ENCODE data around the gene MVB12B.

MVB12B gene

GRCh38 chr9:126465977-126466376, 139.3 kb downstream of the MVB12B start:
- no CpG with 5 or more reads among the region's 6 CpGs for WGBS, 2 donors (ENCODE audit: extremely low coverage in 2 of 2, insufficient read length in 2 of 2, insufficient replicate concordance in 1 of 2)

GRCh38 chr9:126468141-126468825, 141.7 kb downstream of the MVB12B start:
- DNase-seq (ENCODE audit: low spot score) = no peak
- Histone ChIP-seq H4K91ac (ENCODE audit: low read depth, low read length, poor library complexity) (no peak overlapping the region), H3K4me1 (ENCODE audit: control insufficient read depth in 2 of 2, insufficient read depth in 1 of 2, low read depth in 1 of 2, low read length in 2 of 2) (peaks cover 0 to 10% of the 10 kb centered on the region in 2 donors)

More at GRCh38 chr9:126465977-126466376, 139.3 kb downstream of the MVB12B start:
- Histone ChIP-seq H3K9ac (ENCODE audit: low read depth, low read length, poor library complexity) (no peak overlapping the region), H2BK12ac (ENCODE audit: low read length) (no peak overlapping the region), H3K23ac (ENCODE audit: low read depth, low read length, poor library complexity) (no peak overlapping the region), H2AFZ (ENCODE audit: low read length) (no peak overlapping the region), H3K4ac (ENCODE audit: low read length) (no peak overlapping the region), H3K14ac (ENCODE audit: low read length) (no peak overlapping the region), H3K9me3 (replicated peaks in 1 of 2; ENCODE audit: control insufficient read depth in 2 of 2, insufficient read depth in 1 of 2, low read depth in 1 of 2, low read length in 2 of 2) (peaks cover 0 to 2% of the 10 kb centered on the region in 2 donors), H4K91ac (ENCODE audit: low read depth, low read length, poor library complexity) (no peak overlapping the region), H3K4me1 (ENCODE audit: control insufficient read depth in 2 of 2, insufficient read depth in 1 of 2, low read depth in 1 of 2, low read length in 2 of 2) (peaks cover 0 to 3% of the 10 kb centered on the region in 2 donors), H2BK120ac (ENCODE audit: low read depth, low read length) (no peak overlapping the region), H3K27me3 (ENCODE audit: control insufficient read depth in 3 of 3, insufficient read depth in 3 of 3, low read depth in 1 of 3, low read length in 3 of 3) (no peaks in the 10 kb centered on the region), H3K79me1 (ENCODE audit: low read depth, low read length) (no peaks in the 10 kb centered on the region), H4K8ac (ENCODE audit: low read depth, low read length) (no peak overlapping the region), H2BK5ac (ENCODE audit: low read length) (no peak overlapping the region), H3K4me2 (ENCODE audit: insufficient read depth, low read length, poor library complexity, severe bottlenecking) (no peak overlapping the region), H3K36me3 (replicated peaks in 1 of 2; ENCODE audit: control insufficient read depth in 2 of 2, insufficient read depth in 2 of 2, low read length in 2 of 2) (peaks cover 2 to 17% of the 10 kb centered on the region in 2 donors), H3K4me3 (ENCODE audit: low read length in 2 of 2) (no peak overlapping the region), H3K27ac (replicated peaks; ENCODE audit: low read length) (no peak overlapping the region), H3K18ac (ENCODE audit: low read length) (no peak overlapping the region), H2AK5ac (ENCODE audit: low read depth, low read length) (no peak overlapping the region), H2BK15ac (ENCODE audit: low read length) (no peak overlapping the region)
- no peak for DNase-seq (ENCODE audit: low spot score)

GRCh38 chr9:126470241-126470993, 143.8 kb downstream of the MVB12B start:
- no peak overlapping the region for H3K4me2 ChIP-seq (ENCODE audit: insufficient read depth, low read length, poor library complexity, severe bottlenecking)
- no peaks in the 10 kb centered on the region for H3K9me3 ChIP-seq (replicated peaks in 1 of 2; ENCODE audit: control insufficient read depth in 2 of 2, insufficient read depth in 1 of 2, low read depth in 1 of 2, low read length in 2 of 2)
- H2BK15ac ChIP-seq (ENCODE audit: low read length) = no peak overlapping the region
- H3K23ac ChIP-seq (ENCODE audit: low read depth, low read length, poor library complexity) = peak overlapping the region; percentile 21
- WGBS, 2 donors (ENCODE audit: extremely low coverage in 2 of 2, insufficient read length in 2 of 2, insufficient replicate concordance in 1 of 2) = no CpG with 5 or more reads among the region's 12 CpGs
- no peak overlapping the region for H3K27ac ChIP-seq (replicated peaks; ENCODE audit: low read length)
- H3K27me3 ChIP-seq (ENCODE audit: control insufficient read depth in 3 of 3, insufficient read depth in 3 of 3, low read depth in 1 of 3, low read length in 3 of 3) = no peaks in the 10 kb centered on the region
- no peak overlapping the region for H2BK120ac ChIP-seq (ENCODE audit: low read depth, low read length)
- no peak for DNase-seq (ENCODE audit: low spot score)
- no peak overlapping the region for H4K91ac ChIP-seq (ENCODE audit: low read depth, low read length, poor library complexity)
- no peak overlapping the region for H2BK12ac ChIP-seq (ENCODE audit: low read length)
- H3K4ac ChIP-seq (ENCODE audit: low read length) = no peak overlapping the region
- H3K79me1 ChIP-seq (ENCODE audit: low read depth, low read length) = no peaks in the 10 kb centered on the region
- no peak overlapping the region for H3K9ac ChIP-seq (ENCODE audit: low read depth, low read length, poor library complexity)
- H2AK5ac ChIP-seq (ENCODE audit: low read depth, low read length) = no peak overlapping the region
- no peak overlapping the region for H2BK5ac ChIP-seq (ENCODE audit: low read length)
- no peak overlapping the region for H3K18ac ChIP-seq (ENCODE audit: low read length)
- peaks cover 0 to 7% of the 10 kb centered on the region in 2 donors for H3K4me1 ChIP-seq (ENCODE audit: control insufficient read depth in 2 of 2, insufficient read depth in 1 of 2, low read depth in 1 of 2, low read length in 2 of 2)
- no peak overlapping the region for H3K4me3 ChIP-seq (ENCODE audit: low read length in 2 of 2)
- H3K14ac ChIP-seq (ENCODE audit: low read length) = no peak overlapping the region
- H3K36me3 ChIP-seq (replicated peaks in 1 of 2; ENCODE audit: control insufficient read depth in 2 of 2, insufficient read depth in 2 of 2, low read length in 2 of 2) = peaks cover 2 to 17% of the 10 kb centered on the region in 2 donors
- H4K8ac ChIP-seq (ENCODE audit: low read depth, low read length) = no peak overlapping the region
- H2AFZ ChIP-seq (ENCODE audit: low read length) = no peak overlapping the region

More at GRCh38 chr9:126468141-126468825, 141.7 kb downstream of the MVB12B start:
- Histone ChIP-seq H3K4me3 (ENCODE audit: low read length in 2 of 2) (peak overlapping the region in 1 of 2 donors; percentile 8), H3K9ac (ENCODE audit: low read depth, low read length, poor library complexity) (no peak overlapping the region), H3K23ac (ENCODE audit: low read depth, low read length, poor library complexity) (no peak overlapping the region), H3K9me3 (replicated peaks in 1 of 2; ENCODE audit: control insufficient read depth in 2 of 2, insufficient read depth in 1 of 2, low read depth in 1 of 2, low read length in 2 of 2) (no peaks in the 10 kb centered on the region), H2BK5ac (ENCODE audit: low read length) (no peak overlapping the region), H3K4ac (ENCODE audit: low read length) (no peak overlapping the region), H3K27me3 (ENCODE audit: control insufficient read depth in 3 of 3, insufficient read depth in 3 of 3, low read depth in 1 of 3, low read length in 3 of 3) (no peaks in the 10 kb centered on the region), H2BK12ac (ENCODE audit: low read length) (no peak overlapping the region), H2AK5ac (ENCODE audit: low read depth, low read length) (no peak overlapping the region), H3K14ac (ENCODE audit: low read length) (no peak overlapping the region), H2BK120ac (ENCODE audit: low read depth, low read length) (no peak overlapping the region), H4K8ac (ENCODE audit: low read depth, low read length) (no peak overlapping the region), H3K27ac (replicated peaks; ENCODE audit: low read length) (no peak overlapping the region), H2BK15ac (ENCODE audit: low read length) (no peak overlapping the region), H3K18ac (ENCODE audit: low read length) (no peak overlapping the region), H3K36me3 (replicated peaks in 1 of 2; ENCODE audit: control insufficient read depth in 2 of 2, insufficient read depth in 2 of 2, low read length in 2 of 2) (peaks cover 2 to 17% of the 10 kb centered on the region in 2 donors), H3K79me1 (ENCODE audit: low read depth, low read length) (no peaks in the 10 kb centered on the region), H3K4me2 (ENCODE audit: insufficient read depth, low read length, poor library complexity, severe bottlenecking) (no peak overlapping the region), H2AFZ (ENCODE audit: low read length) (no peak overlapping the region)
- WGBS, 2 donors (ENCODE audit: extremely low coverage in 2 of 2, insufficient read length in 2 of 2, insufficient replicate concordance in 1 of 2) = no CpG with 5 or more reads among the region's 14 CpGs

GRCh38 chr9:126471084-126471624, 144.5 kb downstream of the MVB12B start:
- H2BK15ac ChIP-seq (ENCODE audit: low read length) = no peak overlapping the region
- no peak overlapping the region for H2BK12ac ChIP-seq (ENCODE audit: low read length)
- no peak overlapping the region for H3K23ac ChIP-seq (ENCODE audit: low read depth, low read length, poor library complexity)
- H4K8ac ChIP-seq (ENCODE audit: low read depth, low read length) = no peak overlapping the region
- no peak overlapping the region for H3K4me3 ChIP-seq (ENCODE audit: low read length in 2 of 2)
- H3K9me3 ChIP-seq (replicated peaks in 1 of 2; ENCODE audit: control insufficient read depth in 2 of 2, insufficient read depth in 1 of 2, low read depth in 1 of 2, low read length in 2 of 2) = peaks cover 0 to 3% of the 10 kb centered on the region in 2 donors
- no peak overlapping the region for H3K27ac ChIP-seq (replicated peaks; ENCODE audit: low read length)
- no peak overlapping the region for H2BK120ac ChIP-seq (ENCODE audit: low read depth, low read length)
- no peaks in the 10 kb centered on the region for H3K27me3 ChIP-seq (ENCODE audit: control insufficient read depth in 3 of 3, insufficient read depth in 3 of 3, low read depth in 1 of 3, low read length in 3 of 3)
- H2BK5ac ChIP-seq (ENCODE audit: low read length) = no peak overlapping the region
- DNase-seq (ENCODE audit: low spot score) = no peak
- no CpG with 5 or more reads among the region's 17 CpGs for WGBS, 2 donors (ENCODE audit: extremely low coverage in 2 of 2, insufficient read length in 2 of 2, insufficient replicate concordance in 1 of 2)
- H3K4me2 ChIP-seq (ENCODE audit: insufficient read depth, low read length, poor library complexity, severe bottlenecking) = no peak overlapping the region
- H4K91ac ChIP-seq (ENCODE audit: low read depth, low read length, poor library complexity) = no peak overlapping the region
- H3K36me3 ChIP-seq (replicated peaks in 1 of 2; ENCODE audit: control insufficient read depth in 2 of 2, insufficient read depth in 2 of 2, low read length in 2 of 2) = peaks cover 2 to 22% of the 10 kb centered on the region in 2 donors
- H3K18ac ChIP-seq (ENCODE audit: low read length) = no peak overlapping the region
- peak overlapping the region; percentile 39 for H3K14ac ChIP-seq (ENCODE audit: low read length)
- H2AFZ ChIP-seq (ENCODE audit: low read length) = no peak overlapping the region
- no peaks in the 10 kb centered on the region for H3K79me1 ChIP-seq (ENCODE audit: low read depth, low read length)
- peaks cover 0 to 11% of the 10 kb centered on the region in 2 donors for H3K4me1 ChIP-seq (ENCODE audit: control insufficient read depth in 2 of 2, insufficient read depth in 1 of 2, low read depth in 1 of 2, low read length in 2 of 2)
- no peak overlapping the region for H3K9ac ChIP-seq (ENCODE audit: low read depth, low read length, poor library complexity)
- H2AK5ac ChIP-seq (ENCODE audit: low read depth, low read length) = no peak overlapping the region
- H3K4ac ChIP-seq (ENCODE audit: low read length) = no peak overlapping the region

All from neuronal stem cell (in vitro differentiated cells).